ENCODE measurements around the gene FOXP1. TPM values are rescaled to one million over a fixed set of nuclear protein-coding genes. Genes with fewer than 3 reads are reported as not detected.

FOXP1 gene
- total and polyA plus RNA-seq, 2 of the 13 experiments (the other 11 are each of a cell fraction or from before 2014, with no cell fraction given): 40.4 to 59.0 TPM

GRCh38 chr3:70927239-70927638, 656.3 kb downstream of the FOXP1 start:
- H3K4me2 ChIP-seq (ENCODE audit: low read depth, low read length): no peak overlapping the region
- intact Hi-C loops (cut with micrococcal nuclease; ENCODE audit: unreplicated experiment): no loop called here
- POLR2A ChIA-PET: no interaction called here
- no peak for DNase-seq (ENCODE audit: low spot score)
- H3K36me3 ChIP-seq (replicated peaks in 1 of 2; ENCODE audit: control insufficient read depth in 1 of 2, insufficient read depth in 2 of 2, low read length in 2 of 2): no peaks in the 10 kb centered on the region
- FAIRE-seq: no peak
- no peak for ATAC-seq
- no peaks in the 10 kb centered on the region for H4K20me1 ChIP-seq (ENCODE audit: insufficient read depth, low read length)
- H3K27ac ChIP-seq (ENCODE audit: extremely low read length, insufficient read depth, low read length): no peak overlapping the region
- H3K9ac ChIP-seq (ENCODE audit: insufficient read depth, low read depth, low read length): no peak overlapping the region
- CTCF ChIA-PET (ENCODE audit: low intra/inter-chr PET ratio, low total read pairs): no interaction called here
- no peak overlapping the region for H2AFZ ChIP-seq (ENCODE audit: low read length)
- H3K4me1 ChIP-seq (ENCODE audit: insufficient read depth, low read length): no peaks in the 10 kb centered on the region
- no peaks in the 10 kb centered on the region for H3K9me3 ChIP-seq (ENCODE audit: low read length)
- no peak overlapping the region for H3K4me3 ChIP-seq (replicated peaks in 1 of 3; ENCODE audit: insufficient read depth in 1 of 3, low read depth in 2 of 3, low read length in 3 of 3)
- 50% methylated on average over 4 of the region's 4 CpGs for WGBS (ENCODE audit: low lambda C conversion rate)
- 0 out of 5 replicates have a peak, but pooled peaks cover 0 to 3% of the 10 kb centered on the region in 2 experiments for H3K27me3 ChIP-seq (ENCODE audit: control insufficient read depth in 1 of 2, insufficient read depth in 2 of 2, low read length in 2 of 2)
- no peaks in the 10 kb centered on the region for H3K79me2 ChIP-seq (ENCODE audit: insufficient read depth, low read length)
- in situ Hi-C loops (cut with HindIII; ENCODE audit: extremely low pct_ligation_motif_present, low pct_unique_long_range_greater_than_20kb): no loop called here
- BruUV-seq (replicated peaks): no TSS peak
- TF ChIP-seq MED8 (CRISPR knock-in tag; IDR thresholded peaks at IDR 0.05; ENCODE audit: insufficient replicate concordance): no peak
- no peak for TF ChIP-seq CENPBD1 (CRISPR knock-in tag; IDR thresholded peaks at IDR 0.05; ENCODE audit: borderline replicate concordance, low read depth)
- no peak for TF ChIP-seq FOXP4 (CRISPR knock-in tag; IDR thresholded peaks at IDR 0.05)
- no peak for TF ChIP-seq NFYC (CRISPR knock-in tag; IDR thresholded peaks at IDR 0.05)
- TF ChIP-seq ATF7 (IDR thresholded peaks at IDR 0.05): no peak
- no peak for TF ChIP-seq ATF7 (CRISPR knock-in tag; IDR thresholded peaks at IDR 0.05)
- no peak for TF ChIP-seq ZNF850 (CRISPR knock-in tag; conservative IDR thresholded peaks at IDR 0.05)
- TF ChIP-seq ZNF639 (CRISPR knock-in tag; conservative IDR thresholded peaks at IDR 0.05): no peak
- TF ChIP-seq MIER2 (CRISPR knock-in tag; IDR thresholded peaks at IDR 0.05): no peak
- no peak for TF ChIP-seq ZNF142 (CRISPR knock-in tag; IDR thresholded peaks at IDR 0.05)
- no peak for TF ChIP-seq TCF7L2 (IDR thresholded peaks at IDR 0.05; ENCODE audit: low read depth, low read length)
- TF ChIP-seq PBX3 (CRISPR knock-in tag; IDR thresholded peaks at IDR 0.05; ENCODE audit: borderline replicate concordance): no peak
- no peak for TF ChIP-seq ZSCAN21 (CRISPR knock-in tag; IDR thresholded peaks at IDR 0.05; ENCODE audit: borderline replicate concordance)
- no peak for TF ChIP-seq ZNF781 (CRISPR knock-in tag; IDR thresholded peaks at IDR 0.05; ENCODE audit: borderline replicate concordance, not compliant biosample characterization)
- no peak for TF ChIP-seq PPARG (CRISPR knock-in tag; conservative IDR thresholded peaks at IDR 0.05)
